Keratinocyte (primary cell): ENCODE measurements around the gene LIME1.
"Not testable (repeated sequence)": the region's sequence is repeated elsewhere in the genome, so short reads cannot be mapped to it uniquely, and the experiment has no call there.

Source experiments
- CTCF ChIP-seq, 3 experiments: IDR thresholded peaks in 1 of 3; conservative IDR thresholded peaks in 1 of 3; optimal IDR thresholded peaks in 1 of 3; 2 replicates in 2 of 3; 3 replicates in 1 of 3; pipeline versions ENCODE3 to v1.5.1; 2011; ENCODE audit warnings: low read length in 3 of 3, mild to moderate bottlenecking in 3 of 3, moderate library complexity in 2 of 3, control low read depth in 1 of 3, inconsistent platforms in 1 of 3; ENCODE audit not compliant: insufficient read depth in 2 of 3; ENCODE audit errors: extremely low read depth in 1 of 3
- EZH2 ChIP-seq: IDR thresholded peaks from one replicate; pipeline ENCODE4 v1.6.1; 2012; ENCODE audit warnings: inconsistent platforms, mild to moderate bottlenecking, low read length, moderate library complexity

- not testable (repeated sequence) for TF ChIP-seq CTCF (optimal IDR thresholded peaks at IDR 0.05 in 1 of 3, IDR thresholded peaks at IDR 0.05 in 1 of 3, conservative IDR thresholded peaks at IDR 0.05 in 1 of 3; ENCODE audit: extremely low read depth in 1 of 3, insufficient read depth in 2 of 3, low read length in 3 of 3); EZH2
These were observed 40.4 kb downstream of the LIME1 start for GRCh38 chr20:63776875-63777274.
